Measurements from ENCODE around the gene CLEC18C.
"Not testable (repeated sequence)": the region's sequence is repeated elsewhere in the genome, so short reads cannot be mapped to it uniquely, and the experiment has no call there.

DNA sequence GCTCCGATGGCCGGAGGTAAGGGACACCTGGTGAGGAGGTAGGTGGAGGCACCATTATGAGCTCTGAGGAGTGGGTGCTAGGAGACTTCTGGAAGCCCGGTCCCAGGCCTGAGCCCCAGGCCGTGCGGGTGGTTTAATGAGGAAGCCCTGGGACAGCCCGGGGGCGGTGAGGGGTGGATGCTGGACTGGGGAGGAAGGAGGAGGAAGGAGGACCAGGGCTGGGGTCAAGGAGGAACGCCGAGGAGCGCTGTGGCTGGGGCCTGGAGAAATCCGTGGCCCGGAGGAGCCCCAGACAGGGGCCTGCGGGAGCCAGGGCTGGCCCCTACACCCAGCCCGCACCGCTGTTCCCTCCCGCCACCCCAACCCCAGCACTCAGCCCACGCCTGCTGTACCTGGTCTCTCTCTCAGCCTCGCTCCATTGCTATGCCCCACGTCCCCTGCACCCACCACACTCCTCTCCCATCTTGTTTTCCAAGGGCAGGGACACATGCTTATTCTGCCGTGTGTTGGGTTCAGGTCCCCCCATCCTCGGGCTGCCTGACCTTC lies 873 bp downstream of the CLEC18C start:
- not testable (repeated sequence) for TF ChIP-seq CTCF, POLR2A (IDR thresholded peaks at IDR 0.05)
